OCI-LY7 (cell line): ENCODE data around the gene SIRPG.

Experiments used
- CTCF ChIP-seq: fragments of 200-600 bp; sonication (generic); conservative IDR thresholded peaks from 2 replicates; pipeline ENCODE4 v1.5.1; 2014; ENCODE audit warnings: mild to moderate bottlenecking, antibody characterized with exemption, low read length, moderate library complexity, mixed read lengths
- EZH2phosphoT487 ChIP-seq: fragments of 200-600 bp; sonication (generic); IDR thresholded peaks from 2 replicates; pipeline ENCODE4 v1.6.1; 2018; ENCODE audit warnings: low read depth, borderline replicate concordance, mild to moderate bottlenecking, mixed run types, antibody characterized with exemption, low read length, moderate library complexity, mixed read lengths

- no peak for TF ChIP-seq CTCF
- TF ChIP-seq EZH2phosphoT487, result no peak
Measured at GRCh38 chr20:1579488-1579887, 78.1 kb downstream of the SIRPG start.
